PC-3 (cell line): ENCODE results near the gene SYPL1. TPM values are rescaled to one million over a fixed set of nuclear protein-coding genes. Genes with fewer than 3 reads are reported as not detected.

Source experiments
- ATAC-seq: fragments of 200-7000 bp; cut with Tn5 transposase; 2 replicates; pipeline ENCODE4 v1.9.1; 2020; ENCODE audit warnings: mild to moderate bottlenecking, moderate library complexity
- BruUV-seq: library from RNA; stranded (reverse); fragments of 400-500 nt; replicated peaks from 2 replicates; lab custom pipeline; 2021; lab: Mats Ljungman, UMichigan
- CTCF ChIA-PET: fragments of 300-600 bp; sonication (Branson Sonifier 250); formaldehyde crosslinking; loops from one replicate; lab custom pipeline; 2022; ENCODE audit warnings: antibody characterized with exemption; lab: Charles Lee
- POLR2A ChIA-PET: fragments of 300-600 bp; sonication (Branson Sonifier 250); formaldehyde crosslinking; loops from one replicate; lab custom pipeline; 2022; ENCODE audit warnings: antibody characterized with exemption; ENCODE audit not compliant: unreplicated experiment; lab: Charles Lee
- DNase-seq: peaks from one replicate; pipeline ENCODE4 v3.0.0-alpha.2; 2015
- H2AFZ ChIP-seq: fragments of 300-600 bp; sonication (generic); 2 replicates; pipeline ENCODE4 v1.6.0; 2016; ENCODE audit warnings: antibody characterized with exemption, low read length
- H3F3A ChIP-seq: fragments of 300-600 bp; sonication (generic); one replicate; pipeline ENCODE4 v1.6.0; 2017; ENCODE audit warnings: antibody characterized with exemption, low read length, control low read depth, mild to moderate bottlenecking; ENCODE audit not compliant: unreplicated experiment
- H3K27ac ChIP-seq: fragments of 300-600 bp; sonication (generic); 2 replicates; pipeline ENCODE4 v1.5.1; 2016; ENCODE audit warnings: mild to moderate bottlenecking, low read length
- H3K27me3 ChIP-seq: fragments of 300-600 bp; sonication (generic); 2 replicates; pipeline ENCODE4 v1.6.1; 2016; ENCODE audit warnings: low read length, mixed read lengths
- H3K36me3 ChIP-seq: fragments of 300-600 bp; sonication (generic); 2 replicates; pipeline ENCODE4 v1.6.1; 2016; ENCODE audit warnings: low read depth, mixed run types, low read length, mixed read lengths
- H3K4me1 ChIP-seq: fragments of 300-600 bp; sonication (generic); 2 replicates; pipeline ENCODE4 v1.5.1; 2016; ENCODE audit warnings: low read length; ENCODE audit not compliant: insufficient read depth
- H3K4me2 ChIP-seq: fragments of 300-600 bp; sonication (generic); 2 replicates; pipeline ENCODE4 v1.6.0; 2016; ENCODE audit warnings: low read length
- H3K4me3 ChIP-seq: fragments of 300-600 bp; sonication (generic); 2 replicates; pipeline ENCODE4 v1.5.1; 2016; ENCODE audit warnings: mild to moderate bottlenecking, low read length, mixed read lengths
- H3K79me2 ChIP-seq: fragments of 300-600 bp; sonication (generic); 2 replicates; pipeline ENCODE4 v1.6.1; 2017; ENCODE audit warnings: low read length, mixed read lengths
- H3K9ac ChIP-seq: fragments of 300-600 bp; sonication (generic); 2 replicates; pipeline ENCODE4 v1.6.0; 2016; ENCODE audit warnings: mild to moderate bottlenecking, low read length
- H3K9me2 ChIP-seq: fragments of 300-600 bp; sonication (generic); replicated peaks from 2 replicates; pipeline ENCODE4 v1.6.1; 2016; ENCODE audit warnings: mixed run types, low read length, mixed read lengths
- H3K9me3 ChIP-seq: fragments of 300-600 bp; sonication (generic); 2 replicates; pipeline ENCODE4 v1.6.1; 2016; ENCODE audit warnings: low read length, mixed read lengths
- H4K20me1 ChIP-seq: fragments of 300-600 bp; sonication (generic); 2 replicates; pipeline ENCODE4 v1.6.1; 2016; ENCODE audit warnings: low read length, mixed read lengths
- CTCF ChIP-seq: fragments of 300-600 bp; sonication (generic); conservative IDR thresholded peaks from 2 replicates; pipeline ENCODE4 v1.5.1; 2017; ENCODE audit warnings: antibody characterized with exemption, low read depth, mild to moderate bottlenecking, low read length
- EZH2 ChIP-seq: fragments of 300-600 bp; sonication (generic); IDR thresholded peaks from one replicate; pipeline ENCODE4 v1.6.1; 2017; ENCODE audit warnings: antibody characterized with exemption, mild to moderate bottlenecking, low read length; ENCODE audit not compliant: unreplicated experiment
- EZH2phosphoT487 ChIP-seq: fragments of 300-600 bp; sonication (generic); IDR thresholded peaks from 2 replicates; pipeline ENCODE4 v1.6.1; 2018; ENCODE audit warnings: mild to moderate bottlenecking, antibody characterized with exemption, low read length, borderline replicate concordance
- intact Hi-C: fragments of 100-400 bp; cut with micrococcal nuclease; formaldehyde crosslinking; loops from 2 replicates; pipeline ENCODE4 v1.9.0; 2023
- total RNA-seq: library from RNA; depleted of rRNA; stranded (reverse); fragments of >200 nt; gene quantifications from 2 replicates; pipeline ENCODE4 v1.2.3, GENCODE V29; 2014

The SYPL1 gene
- total RNA-seq, 1 experiment from 2014 or later = 45.9 TPM

DNA sequence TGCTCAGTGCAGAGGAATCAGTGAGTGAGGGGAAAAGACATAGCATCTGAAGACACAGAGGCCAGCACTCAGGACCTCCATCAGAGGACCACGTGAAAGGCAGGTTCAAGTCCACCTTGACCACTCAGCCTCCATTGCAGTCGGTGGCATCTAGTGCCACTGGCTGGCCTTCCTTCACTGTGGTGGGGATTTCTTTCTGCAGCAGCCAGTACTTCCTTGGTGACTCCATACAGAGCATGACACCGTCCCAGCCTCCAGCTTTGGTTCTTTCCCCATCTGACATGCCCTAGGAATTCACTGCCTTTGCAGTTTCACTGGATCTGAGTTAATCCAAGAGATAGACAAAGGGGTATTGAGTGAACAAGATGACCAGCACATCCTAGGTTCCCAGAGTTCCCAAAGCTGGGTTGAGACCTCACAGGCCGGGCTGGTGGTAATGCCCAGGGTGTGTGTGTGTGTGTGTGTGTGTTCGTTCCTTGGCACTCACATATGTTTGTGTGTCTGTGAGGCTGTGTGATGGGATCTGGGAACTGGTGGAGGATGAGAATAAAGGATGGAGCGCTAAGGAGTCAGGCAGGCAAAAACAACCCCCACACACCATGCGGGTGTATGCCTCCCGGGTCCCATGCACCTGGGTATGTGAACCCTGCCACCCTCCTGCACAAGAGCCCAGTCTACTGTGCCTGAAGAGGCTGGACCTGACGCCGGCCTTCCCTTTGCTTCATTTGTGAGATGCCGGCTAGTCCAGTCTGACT, 57.8 kb downstream of the SYPL1 start:
- Histone ChIP-seq H3K36me3 (no peaks in the 10 kb centered on the region), H3K9me2 (no peaks in the 10 kb centered on the region), H2AFZ (no peak overlapping the region), H3K27me3 (no peaks in the 10 kb centered on the region), H3F3A (no peaks in the 10 kb centered on the region), H3K9me3 (no peaks in the 10 kb centered on the region), H3K79me2 (no peaks in the 10 kb centered on the region), H3K9ac (no peak overlapping the region), H4K20me1 (no peaks in the 10 kb centered on the region), H3K4me3 (no peak overlapping the region), H3K4me1 (peaks cover 34% of the 10 kb centered on the region), H3K27ac (no peak overlapping the region), H3K4me2 (no peak overlapping the region)
- ATAC-seq = no peak
- BruUV-seq = no TSS peak
- POLR2A ChIA-PET = no interaction called here
- DNase-seq = no peak
- intact Hi-C loops = loop anchor here (10.0 kb wide), 1 partner anchor 410 kb away; no protein-coding TSS in a partner anchor
- TF ChIP-seq CTCF (no peak), EZH2phosphoT487 (no peak), EZH2 (no peak)
- CTCF ChIA-PET = no interaction called here

DNA sequence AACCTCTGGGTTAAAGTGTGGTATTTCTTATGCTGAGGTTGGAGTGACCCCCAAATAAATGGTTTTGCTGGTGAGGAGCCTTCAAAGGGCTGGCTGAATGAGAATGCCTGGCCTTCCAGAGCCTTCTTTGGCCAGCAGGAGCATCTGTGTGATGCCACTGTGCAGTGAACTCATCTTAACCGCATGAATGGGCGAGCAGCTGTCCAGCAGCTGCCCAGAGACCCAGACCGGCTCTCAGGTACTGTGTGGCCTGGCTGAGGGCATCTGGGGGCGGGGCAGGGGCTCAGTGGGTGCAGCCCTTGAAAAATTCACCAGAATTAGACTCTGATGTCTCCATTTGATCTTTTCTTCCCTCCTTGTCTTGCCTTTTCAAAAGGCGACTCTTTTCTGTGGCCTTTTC, 59.0 kb downstream of the SYPL1 start:
- Histone ChIP-seq H3K9me3 (no peaks in the 10 kb centered on the region), H4K20me1 (no peaks in the 10 kb centered on the region), H3F3A (no peaks in the 10 kb centered on the region), H3K36me3 (no peaks in the 10 kb centered on the region), H3K9ac (no peak overlapping the region), H3K4me3 (no peak overlapping the region), H3K27ac (no peak overlapping the region), H3K79me2 (no peaks in the 10 kb centered on the region), H3K4me2 (no peak overlapping the region), H3K4me1 (peaks cover 24% of the 10 kb centered on the region), H2AFZ (no peak overlapping the region), H3K27me3 (no peaks in the 10 kb centered on the region), H3K9me2 (no peaks in the 10 kb centered on the region)
- CTCF ChIA-PET = no interaction called here
- intact Hi-C loops = loop anchor here (10.0 kb wide), 1 partner anchor 412 kb away; no protein-coding TSS in a partner anchor
- no peak for ATAC-seq
- DNase-seq = no peak
- no TSS peak for BruUV-seq
- TF ChIP-seq EZH2 = no peak
- TF ChIP-seq CTCF = no peak
- no peak for TF ChIP-seq EZH2phosphoT487
- POLR2A ChIA-PET = no interaction called here

- DNase-seq (no peak), ATAC-seq (no peak)
- ChIA-PET CTCF (no interaction called here), POLR2A (no interaction called here)
- Histone ChIP-seq H2AFZ (no peak overlapping the region), H3F3A (no peaks in the 10 kb centered on the region), H4K20me1 (no peaks in the 10 kb centered on the region), H3K4me3 (no peak overlapping the region), H3K9ac (no peak overlapping the region), H3K27ac (no peak overlapping the region), H3K79me2 (no peaks in the 10 kb centered on the region), H3K4me1 (peaks cover 20% of the 10 kb centered on the region), H3K4me2 (no peak overlapping the region), H3K9me3 (no peaks in the 10 kb centered on the region), H3K9me2 (no peaks in the 10 kb centered on the region), H3K36me3 (no peaks in the 10 kb centered on the region), H3K27me3 (no peaks in the 10 kb centered on the region)
- TF ChIP-seq CTCF (no peak), EZH2phosphoT487 (no peak), EZH2 (no peak)
- no TSS peak for BruUV-seq
- intact Hi-C loops = loop anchor here (10.0 kb wide), 1 partner anchor 412 kb away; no protein-coding TSS in a partner anchor
Observed at GRCh38 chr7:106052681-106053080, 59.4 kb downstream of the SYPL1 start.
